SK-N-SH treated with all-trans-retinoic acid at 6 μM for 48 hours (cell line): ENCODE measurements around the gene KRTAP4-7.

ENCODE experiments used
- GLIS3 ChIP-seq: fragments of 250-450 bp; sonication (Bioruptor Pico); IDR thresholded peaks from 2 replicates; pipeline ENCODE4 v1.5.0; 2020; ENCODE audit warnings: mild to moderate bottlenecking, moderate library complexity
- PPARA ChIP-seq: fragments of 250-450 bp; sonication (Bioruptor Pico); IDR thresholded peaks from 2 replicates; pipeline ENCODE4 v1.5.0; 2020; ENCODE audit warnings: mild to moderate bottlenecking, borderline replicate concordance
- TCF4 ChIP-seq: fragments of 250-450 bp; sonication (Bioruptor Pico); IDR thresholded peaks from 2 replicates; pipeline ENCODE4 v1.8.0; 2021; ENCODE audit warnings: mild to moderate bottlenecking, moderate library complexity, borderline replicate concordance
- ZNF8 ChIP-seq: fragments of 450-650 bp; formaldehyde crosslinking; IDR thresholded peaks from 2 replicates; pipeline ENCODE4 v1.5.0; 2020; ENCODE audit warnings: mild to moderate bottlenecking, moderate library complexity
- TF ChIP-seq, protein P1 (sequence below): fragments of 250-450 bp; sonication (Bioruptor Pico); IDR thresholded peaks from 2 replicates; pipeline ENCODE4 v1.8.0; 2020; ENCODE audit warnings: mild to moderate bottlenecking, moderate library complexity, borderline replicate concordance

DNA sequence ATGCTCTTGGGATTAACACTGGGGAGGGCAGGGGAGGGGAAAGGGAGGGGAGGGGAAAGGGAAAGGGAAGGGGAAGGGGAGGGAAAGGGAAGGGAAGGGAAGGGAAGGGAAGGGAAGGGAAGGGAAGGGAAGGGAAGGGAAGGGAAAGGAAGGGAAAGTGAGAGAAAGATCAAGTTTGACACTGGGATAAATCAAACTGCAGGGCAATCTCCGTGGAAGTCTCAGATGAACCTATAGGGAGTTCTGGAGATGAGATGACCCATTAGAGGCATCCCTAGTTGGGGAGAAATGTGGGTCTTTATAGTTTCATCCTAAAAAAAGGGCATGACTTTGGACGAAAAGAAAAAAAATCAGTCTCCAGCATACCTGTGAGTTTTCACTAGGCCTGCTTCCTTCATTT is 37.8 kb downstream of the KRTAP4-7 start:
- TF ChIP-seq TCF4 (CRISPR knock-in tag): no peak
- TF ChIP-seq, protein P1, sequence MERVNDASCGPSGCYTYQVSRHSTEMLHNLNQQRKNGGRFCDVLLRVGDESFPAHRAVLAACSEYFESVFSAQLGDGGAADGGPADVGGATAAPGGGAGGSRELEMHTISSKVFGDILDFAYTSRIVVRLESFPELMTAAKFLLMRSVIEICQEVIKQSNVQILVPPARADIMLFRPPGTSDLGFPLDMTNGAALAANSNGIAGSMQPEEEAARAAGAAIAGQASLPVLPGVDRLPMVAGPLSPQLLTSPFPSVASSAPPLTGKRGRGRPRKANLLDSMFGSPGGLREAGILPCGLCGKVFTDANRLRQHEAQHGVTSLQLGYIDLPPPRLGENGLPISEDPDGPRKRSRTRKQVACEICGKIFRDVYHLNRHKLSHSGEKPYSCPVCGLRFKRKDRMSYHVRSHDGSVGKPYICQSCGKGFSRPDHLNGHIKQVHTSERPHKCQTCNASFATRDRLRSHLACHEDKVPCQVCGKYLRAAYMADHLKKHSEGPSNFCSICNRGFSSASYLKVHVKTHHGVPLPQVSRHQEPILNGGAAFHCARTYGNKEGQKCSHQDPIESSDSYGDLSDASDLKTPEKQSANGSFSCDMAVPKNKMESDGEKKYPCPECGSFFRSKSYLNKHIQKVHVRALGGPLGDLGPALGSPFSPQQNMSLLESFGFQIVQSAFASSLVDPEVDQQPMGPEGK (CRISPR knock-in tag): no peak
- TF ChIP-seq PPARA (CRISPR knock-in tag): no peak
- TF ChIP-seq GLIS3: no peak
- no peak for TF ChIP-seq ZNF8 (CRISPR knock-in tag)
